HFFc6 (cell line): ENCODE results near the gene LILRA2. TPM values are rescaled to one million over a fixed set of nuclear protein-coding genes. Genes with fewer than 3 reads are reported as not detected.
A peak's percentile ranks its signal among the peaks of the same experiment; 100 is the strongest.
"Not testable (repeated sequence)": the region's sequence is repeated elsewhere in the genome, so short reads cannot be mapped to it uniquely, and the experiment has no call there.

Source experiments
- DNase-seq: peaks from one replicate; pipeline ENCODE4 v3.0.0-alpha.2; 2018
- H3K27ac Mint-ChIP-seq: 2 replicates; pipeline ENCODE4 v1.8.0; 2020; ENCODE audit warnings: mild to moderate bottlenecking, mixed read lengths
- H3K27me3 Mint-ChIP-seq: 2 replicates; pipeline ENCODE4 v1.8.0; 2021; ENCODE audit warnings: mild to moderate bottlenecking, moderate library complexity, mixed read lengths; ENCODE audit not compliant: insufficient read depth
- H3K36me3 Mint-ChIP-seq: 2 replicates; pipeline ENCODE4 v1.8.0; 2021; ENCODE audit warnings: low read depth, mixed read lengths
- H3K4me1 Mint-ChIP-seq: 2 replicates; pipeline ENCODE4 v1.8.0; 2020; ENCODE audit warnings: low read depth, mixed read lengths
- H3K4me3 Mint-ChIP-seq: 2 replicates; pipeline ENCODE4 v1.8.0; 2020; ENCODE audit warnings: mild to moderate bottlenecking, moderate library complexity, mixed read lengths
- H3K9me3 Mint-ChIP-seq: 2 replicates; pipeline ENCODE4 v1.8.0; 2020; ENCODE audit warnings: mild to moderate bottlenecking, mixed read lengths
- total RNA-seq, 6 experiments: library from RNA; stranded (reverse); fragmentation: NEBNext Ultra II Directional; extraction: Animal tissue kit (Norgen Biotek cat#: 25700); gene quantifications; 2 replicates in 1 of 6; 3 replicates in 5 of 6; pipeline ENCODE4 v1.2.3, GENCODE V29; 2021
- TF ChIP-seq, protein P1 (sequence below): fragments of 200-600 bp; sonication (generic); IDR thresholded peaks from 2 replicates; pipeline ENCODE4 v1.5.0; 2021; ENCODE audit warnings: antibody characterized with exemption, mild to moderate bottlenecking

Gene LILRA2
- total RNA-seq, 6 experiments from 2014 or later: not detected

DNA sequence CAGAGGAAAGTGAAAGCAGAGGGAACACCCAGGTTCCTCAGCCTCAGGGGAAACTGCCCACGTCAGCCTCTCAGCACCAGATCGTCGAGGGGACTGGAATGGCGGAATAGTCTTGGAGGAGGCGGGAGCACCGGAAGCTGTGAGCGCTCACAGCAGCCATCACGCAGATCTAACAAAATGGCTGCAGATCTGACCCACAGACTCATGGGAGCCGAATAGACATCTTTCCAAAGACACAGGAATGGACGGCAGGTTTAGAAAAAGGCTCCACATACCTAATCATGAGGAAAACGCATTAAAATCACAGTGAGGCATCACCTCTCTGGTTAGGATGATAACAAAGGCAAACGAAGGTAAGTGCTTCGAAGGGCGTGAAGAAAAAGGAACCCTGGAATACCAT lies 11.8 kb upstream of the LILRA2 start:
- peaks cover 5% of the 10 kb centered on the region for H3K9me3 Mint-ChIP-seq
- TF ChIP-seq, protein P1, sequence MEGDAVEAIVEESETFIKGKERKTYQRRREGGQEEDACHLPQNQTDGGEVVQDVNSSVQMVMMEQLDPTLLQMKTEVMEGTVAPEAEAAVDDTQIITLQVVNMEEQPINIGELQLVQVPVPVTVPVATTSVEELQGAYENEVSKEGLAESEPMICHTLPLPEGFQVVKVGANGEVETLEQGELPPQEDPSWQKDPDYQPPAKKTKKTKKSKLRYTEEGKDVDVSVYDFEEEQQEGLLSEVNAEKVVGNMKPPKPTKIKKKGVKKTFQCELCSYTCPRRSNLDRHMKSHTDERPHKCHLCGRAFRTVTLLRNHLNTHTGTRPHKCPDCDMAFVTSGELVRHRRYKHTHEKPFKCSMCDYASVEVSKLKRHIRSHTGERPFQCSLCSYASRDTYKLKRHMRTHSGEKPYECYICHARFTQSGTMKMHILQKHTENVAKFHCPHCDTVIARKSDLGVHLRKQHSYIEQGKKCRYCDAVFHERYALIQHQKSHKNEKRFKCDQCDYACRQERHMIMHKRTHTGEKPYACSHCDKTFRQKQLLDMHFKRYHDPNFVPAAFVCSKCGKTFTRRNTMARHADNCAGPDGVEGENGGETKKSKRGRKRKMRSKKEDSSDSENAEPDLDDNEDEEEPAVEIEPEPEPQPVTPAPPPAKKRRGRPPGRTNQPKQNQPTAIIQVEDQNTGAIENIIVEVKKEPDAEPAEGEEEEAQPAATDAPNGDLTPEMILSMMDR: no peak
- H3K27me3 Mint-ChIP-seq: no peaks in the 10 kb centered on the region
- H3K27ac Mint-ChIP-seq: peak overlapping the region; percentile 62; the same call in 1 of the 2 replicates
- DNase-seq: no peak
- H3K4me3 Mint-ChIP-seq: peak overlapping the region; percentile 75; the same call in 1 of the 2 replicates
- H3K36me3 Mint-ChIP-seq: no peaks in the 10 kb centered on the region
- peaks cover 6% of the 10 kb centered on the region; the same call in 1 of the 2 replicates for H3K4me1 Mint-ChIP-seq

DNA sequence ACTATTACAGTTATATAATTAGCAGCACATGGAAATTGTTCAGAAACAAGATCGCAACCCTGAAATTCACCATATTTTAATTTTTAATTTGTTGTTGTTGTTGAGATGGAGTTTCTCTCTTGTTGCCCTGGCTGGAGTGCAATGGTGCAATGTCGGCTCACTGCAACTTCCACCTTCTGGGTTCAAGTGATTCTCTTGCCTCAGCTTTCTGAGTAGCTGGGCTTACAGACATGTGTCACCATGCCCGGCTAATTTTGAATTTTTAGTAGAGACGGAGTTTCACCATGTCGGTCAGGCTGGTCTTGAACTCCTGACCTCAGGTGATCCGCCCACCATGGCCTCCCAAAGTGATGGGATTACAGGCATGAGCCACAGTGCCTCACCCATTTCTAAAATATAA lies 10.4 kb upstream of the LILRA2 start:
- not testable (repeated sequence) for H3K4me1 Mint-ChIP-seq, DNase-seq, H3K27ac Mint-ChIP-seq, H3K9me3 Mint-ChIP-seq, H3K27me3 Mint-ChIP-seq, H3K36me3 Mint-ChIP-seq, H3K4me3 Mint-ChIP-seq

DNA sequence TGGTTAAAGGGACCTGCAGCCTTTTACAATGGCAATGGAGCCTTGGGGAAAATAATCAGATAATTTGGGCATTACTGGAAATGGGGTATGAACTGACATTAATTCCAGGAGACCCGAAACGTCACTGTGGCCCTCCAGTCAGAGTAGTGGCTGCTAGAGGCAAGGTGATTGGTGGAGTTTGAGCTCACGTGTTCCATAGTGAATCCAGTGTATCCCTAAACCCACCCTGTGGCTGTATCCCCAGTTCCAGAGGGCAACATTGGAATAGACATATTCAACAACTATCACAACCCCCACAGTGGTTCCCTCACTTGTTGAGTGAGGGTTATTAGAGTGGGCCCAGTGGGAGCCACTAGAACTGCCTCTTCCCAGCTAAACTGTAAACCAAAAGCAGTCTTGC lies 3.3 kb upstream of the LILRA2 start:
- DNase-seq: no peak
- H3K27ac Mint-ChIP-seq: no peak overlapping the region
- no peak overlapping the region for H3K4me3 Mint-ChIP-seq
- no peaks in the 10 kb centered on the region for H3K36me3 Mint-ChIP-seq
- no peaks in the 10 kb centered on the region for H3K4me1 Mint-ChIP-seq
- peaks cover 2% of the 10 kb centered on the region; the same call in 1 of the 2 replicates for H3K27me3 Mint-ChIP-seq
- H3K9me3 Mint-ChIP-seq: peaks cover 5% of the 10 kb centered on the region
- TF ChIP-seq, protein P1: no peak

DNA sequence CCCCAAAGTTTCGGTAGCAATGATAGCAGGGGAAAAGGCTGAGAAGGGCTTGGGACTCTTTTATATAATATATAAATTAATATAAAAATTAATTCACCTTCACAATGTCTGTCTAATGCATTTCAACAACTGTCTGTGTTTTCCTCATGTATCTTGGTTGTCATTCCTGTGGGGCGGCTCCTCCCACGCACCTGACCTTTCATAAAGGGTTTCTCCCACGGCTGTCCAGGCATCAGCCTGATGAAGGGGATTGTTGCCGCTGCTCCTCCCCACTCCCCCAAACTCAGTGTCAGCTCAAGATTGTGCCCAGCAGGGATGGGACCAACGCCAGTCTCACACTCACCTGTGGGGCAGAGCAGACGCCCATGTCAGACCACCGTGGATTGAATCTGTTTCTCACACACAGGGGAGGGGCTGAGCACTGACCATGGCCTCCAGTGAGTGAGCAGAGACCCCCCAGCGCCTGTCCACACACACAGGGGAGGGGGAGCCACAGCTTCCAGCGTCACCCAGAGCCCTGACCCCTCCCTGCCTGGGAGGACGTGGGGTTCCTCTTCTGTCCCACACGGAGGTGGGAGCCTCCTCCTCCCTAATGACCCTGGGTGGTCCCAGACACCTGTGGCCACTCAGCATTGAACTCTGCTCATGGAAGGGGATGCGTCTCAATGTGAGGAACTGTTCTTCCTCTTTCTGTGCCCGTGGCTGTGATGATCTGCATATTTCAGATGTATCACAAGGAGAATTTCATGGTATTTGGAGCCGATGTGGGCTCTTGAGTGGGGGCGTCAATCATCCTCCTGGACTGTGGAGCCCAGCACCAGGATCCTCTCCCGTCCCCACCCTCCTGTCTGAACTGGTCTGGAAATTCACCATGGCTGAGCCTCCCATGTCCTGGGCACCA lies 1.6 kb upstream of the LILRA2 start:
- not testable (repeated sequence) for H3K27ac Mint-ChIP-seq, H3K27me3 Mint-ChIP-seq, H3K36me3 Mint-ChIP-seq, H3K4me3 Mint-ChIP-seq, DNase-seq, H3K4me1 Mint-ChIP-seq
- peaks cover 14% of the 10 kb centered on the region for H3K9me3 Mint-ChIP-seq

DNA sequence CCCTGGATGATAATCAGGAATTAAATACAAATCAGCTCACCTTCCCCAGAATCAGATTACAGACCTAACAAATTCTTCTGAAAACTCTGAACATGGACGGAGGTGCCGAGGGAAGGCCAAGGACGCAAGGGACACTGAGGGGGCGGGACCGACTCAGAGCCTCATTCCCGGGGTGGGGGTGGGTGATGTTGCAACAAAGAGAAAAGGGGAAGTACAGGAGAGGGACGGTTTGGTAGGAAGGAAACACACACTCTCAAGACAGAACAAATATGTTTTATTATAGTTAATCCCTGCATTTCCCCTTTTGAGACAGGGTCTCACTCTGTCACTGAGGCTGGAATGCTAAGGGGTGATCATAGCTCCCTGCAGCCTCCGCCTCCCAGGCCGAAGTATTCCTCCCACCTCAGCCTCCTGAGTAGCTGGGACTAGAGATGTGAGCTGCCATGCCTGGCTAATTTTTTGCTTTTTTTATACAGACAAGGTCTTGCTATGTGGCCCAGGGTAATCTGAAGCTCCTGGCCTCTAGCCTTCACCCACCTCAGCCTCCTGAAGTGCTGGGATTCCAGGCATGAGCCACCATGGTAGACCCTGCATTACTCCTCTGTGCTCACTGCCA lies 786 bp upstream of the LILRA2 start:
- DNase-seq: no peak
- Mint-ChIP-seq H3K36me3 (no peaks in the 10 kb centered on the region), H3K27ac (no peak overlapping the region), H3K4me1 (no peaks in the 10 kb centered on the region), H3K9me3 (peaks cover 19% of the 10 kb centered on the region), H3K4me3 (no peak overlapping the region), H3K27me3 (peaks cover 3% of the 10 kb centered on the region; the same call in 1 of the 2 replicates)
- TF ChIP-seq, protein P1: no peak

DNA sequence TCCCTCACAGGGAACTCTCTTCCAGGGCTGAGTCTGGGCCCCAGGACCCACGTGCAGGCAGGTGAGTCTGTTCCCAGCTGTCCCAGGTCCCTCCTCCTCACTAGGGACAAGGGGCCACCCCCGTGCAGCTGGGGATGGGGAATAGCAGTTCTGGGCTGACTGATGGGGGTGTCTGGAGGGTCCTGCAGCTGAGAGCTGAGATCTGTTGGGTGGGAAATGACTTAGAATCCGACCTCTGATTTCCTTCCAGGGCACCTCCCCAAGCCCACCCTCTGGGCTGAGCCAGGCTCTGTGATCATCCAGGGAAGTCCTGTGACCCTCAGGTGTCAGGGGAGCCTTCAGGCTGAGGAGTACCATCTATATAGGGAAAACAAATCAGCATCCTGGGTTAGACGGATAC lies 461 bp downstream of the LILRA2 start:
- TF ChIP-seq, protein P1: no peak
- Mint-ChIP-seq H3K4me1 (no peaks in the 10 kb centered on the region), H3K27ac (no peak overlapping the region), H3K4me3 (no peak overlapping the region), H3K36me3 (no peaks in the 10 kb centered on the region), H3K9me3 (peaks cover 25% of the 10 kb centered on the region), H3K27me3 (peaks cover 3% of the 10 kb centered on the region; the same call in 1 of the 2 replicates)
- no peak for DNase-seq
